ENCODE results near the gene MPC1L.

Gene MPC1L

GRCh38 chrX:40632199-40632598 is 9.0 kb downstream of the MPC1L start:
- DNase-seq: no peak

GRCh38 chrX:40637687-40638086 is 14.5 kb downstream of the MPC1L start:
- DNase-seq: no peak

- DNase-seq: no peak
These were observed 20.9 kb downstream of the MPC1L start for GRCh38 chrX:40644176-40644575.

- peak; percentile 69 for DNase-seq
These were observed 21.7 kb downstream of the MPC1L start for GRCh38 chrX:40644821-40645358.

- peak; percentile 44 for DNase-seq
These were observed 23.5 kb downstream of the MPC1L start for GRCh38 chrX:40646489-40647306.

GRCh38 chrX:40647307-40648197 is 24.3 kb downstream of the MPC1L start, which contains the start of gene CXorf38:
TSS of gene CXorf38 (minus strand) at chrX:40647561. CDS start at chrX:40647520, 41 bp downstream.
- peak; percentile 98 for DNase-seq

GRCh38 chrX:40651620-40652223 is 28.5 kb downstream of the MPC1L start:
- peak; percentile 91 for DNase-seq

GRCh38 chrX:40652664-40653063 is 29.4 kb downstream of the MPC1L start:
- DNase-seq: no peak

GRCh38 chrX:40653535-40653934 is 30.3 kb downstream of the MPC1L start:
- DNase-seq: no peak

- DNase-seq: no peak
These were observed 37.2 kb downstream of the MPC1L start for GRCh38 chrX:40660381-40660780.

GRCh38 chrX:40661489-40661888 is 38.3 kb downstream of the MPC1L start:
- no peak for DNase-seq

- DNase-seq: no peak
These were observed 40.0 kb downstream of the MPC1L start for GRCh38 chrX:40663078-40663740.

- DNase-seq: no peak
These were observed 40.8 kb downstream of the MPC1L start for GRCh38 chrX:40663880-40664630.

GRCh38 chrX:40671126-40671525 is 47.9 kb downstream of the MPC1L start:
- DNase-seq: no peak

All from CD4-positive, alpha-beta T cell treated with Interleukin-17A for 4 hours (primary cell).